Measurements from ENCODE around the gene RIMBP2.

- TF ChIP-seq EZH2 (IDR thresholded peaks at IDR 0.05; ENCODE audit: insufficient read depth, poor library complexity, severe bottlenecking), result no peak
- no peak for TF ChIP-seq EZH2phosphoT487 (IDR thresholded peaks at IDR 0.05; ENCODE audit: insufficient read depth, low read depth)
Measured at GRCh38 chr12:130477266-130477665, 238.8 kb downstream of the RIMBP2 start.
